Measurements from ENCODE around the gene AMY1C.
"Not testable (repeated sequence)": the region's sequence is repeated elsewhere in the genome, so short reads cannot be mapped to it uniquely, and the experiment has no call there.

AMY1C gene

GRCh38 chr1:103749598-103749997 lies at the start of gene AMY1C:
Gene AMY1C (plus strand): TSS chr1:103749898. CDS start chr1:103750470, 572 bp downstream.
- not testable (repeated sequence) for H3K4me3 ChIP-seq (replicated peaks; ENCODE audit: low read depth, low read length); DNase-seq (ENCODE audit: extremely low read depth, low read depth)

GRCh38 chr1:103700669-103701068 lies 49.0 kb upstream of the AMY1C start:
- H3K4me3 ChIP-seq (replicated peaks; ENCODE audit: low read depth, low read length); DNase-seq (ENCODE audit: extremely low read depth, low read depth): not testable (repeated sequence)

GRCh38 chr1:103701256-103701655 lies 48.4 kb upstream of the AMY1C start:
- not testable (repeated sequence) for H3K4me3 ChIP-seq (replicated peaks; ENCODE audit: low read depth, low read length); DNase-seq (ENCODE audit: extremely low read depth, low read depth)

GRCh38 chr1:103707670-103708069 lies 42.0 kb upstream of the AMY1C start:
- not testable (repeated sequence) for DNase-seq (ENCODE audit: extremely low read depth, low read depth); H3K4me3 ChIP-seq (replicated peaks; ENCODE audit: low read depth, low read length)

GRCh38 chr1:103710381-103710780 lies 39.3 kb upstream of the AMY1C start:
- not testable (repeated sequence) for H3K4me3 ChIP-seq (replicated peaks; ENCODE audit: low read depth, low read length); DNase-seq (ENCODE audit: extremely low read depth, low read depth)

- DNase-seq (ENCODE audit: extremely low read depth, low read depth); H3K4me3 ChIP-seq (replicated peaks; ENCODE audit: low read depth, low read length): not testable (repeated sequence)
These were observed 32.3 kb upstream of the AMY1C start for GRCh38 chr1:103717404-103717803.

- H3K4me3 ChIP-seq (replicated peaks; ENCODE audit: low read depth, low read length), result not testable (repeated sequence)
These were observed 28.2 kb upstream of the AMY1C start for GRCh38 chr1:103721473-103721872.

GRCh38 chr1:103735334-103735733 lies 14.4 kb upstream of the AMY1C start:
- H3K4me3 ChIP-seq (replicated peaks; ENCODE audit: low read depth, low read length); DNase-seq (ENCODE audit: extremely low read depth, low read depth): not testable (repeated sequence)

More at GRCh38 chr1:103721473-103721872, 28.2 kb upstream of the AMY1C start:
- DNase-seq (ENCODE audit: extremely low read depth, low read depth), result not testable (repeated sequence)

- not testable (repeated sequence) for H3K4me3 ChIP-seq (replicated peaks; ENCODE audit: low read depth, low read length); DNase-seq (ENCODE audit: extremely low read depth, low read depth)
These were observed 11.7 kb upstream of the AMY1C start for GRCh38 chr1:103738031-103738430.

GRCh38 chr1:103744449-103744848 lies 5.2 kb upstream of the AMY1C start:
- DNase-seq (ENCODE audit: extremely low read depth, low read depth); H3K4me3 ChIP-seq (replicated peaks; ENCODE audit: low read depth, low read length): not testable (repeated sequence)

- H3K4me3 ChIP-seq (replicated peaks; ENCODE audit: low read depth, low read length); DNase-seq (ENCODE audit: extremely low read depth, low read depth): not testable (repeated sequence)
These were observed 4.7 kb upstream of the AMY1C start for GRCh38 chr1:103745040-103745439.

GRCh38 chr1:103748273-103748672 lies 1.4 kb upstream of the AMY1C start:
- DNase-seq (ENCODE audit: extremely low read depth, low read depth); H3K4me3 ChIP-seq (replicated peaks; ENCODE audit: low read depth, low read length): not testable (repeated sequence)

- no peak for DNase-seq (ENCODE audit: extremely low read depth, low read depth)
- no peak for TF ChIP-seq CTCF (IDR thresholded peaks at IDR 0.05; ENCODE audit: low read depth, low read length, missing control alignments)
- no peak overlapping the region for H3K4me3 ChIP-seq (replicated peaks; ENCODE audit: low read depth, low read length)
These were observed 12.2 kb downstream of the AMY1C start for GRCh38 chr1:103761896-103762295.

GRCh38 chr1:103779932-103780331 lies 30.2 kb downstream of the AMY1C start:
- no peak for DNase-seq (ENCODE audit: extremely low read depth, low read depth)
- TF ChIP-seq CTCF (IDR thresholded peaks at IDR 0.05; ENCODE audit: low read depth, low read length, missing control alignments), result no peak
- no peak overlapping the region for H3K4me3 ChIP-seq (replicated peaks; ENCODE audit: low read depth, low read length)
